NCI-H1105 treated with DMSO at 0.1 percent for 48 hours (cell line): Measurements from ENCODE around the gene GABRG3.
"Not testable (repeated sequence)": the region's sequence is repeated elsewhere in the genome, so short reads cannot be mapped to it uniquely, and the experiment has no call there.

Experiments used
- DNase-seq: peaks from one replicate; lab custom pipeline; 2025; lab: John Stamatoyannopoulos, UW

The GABRG3 gene

DNA sequence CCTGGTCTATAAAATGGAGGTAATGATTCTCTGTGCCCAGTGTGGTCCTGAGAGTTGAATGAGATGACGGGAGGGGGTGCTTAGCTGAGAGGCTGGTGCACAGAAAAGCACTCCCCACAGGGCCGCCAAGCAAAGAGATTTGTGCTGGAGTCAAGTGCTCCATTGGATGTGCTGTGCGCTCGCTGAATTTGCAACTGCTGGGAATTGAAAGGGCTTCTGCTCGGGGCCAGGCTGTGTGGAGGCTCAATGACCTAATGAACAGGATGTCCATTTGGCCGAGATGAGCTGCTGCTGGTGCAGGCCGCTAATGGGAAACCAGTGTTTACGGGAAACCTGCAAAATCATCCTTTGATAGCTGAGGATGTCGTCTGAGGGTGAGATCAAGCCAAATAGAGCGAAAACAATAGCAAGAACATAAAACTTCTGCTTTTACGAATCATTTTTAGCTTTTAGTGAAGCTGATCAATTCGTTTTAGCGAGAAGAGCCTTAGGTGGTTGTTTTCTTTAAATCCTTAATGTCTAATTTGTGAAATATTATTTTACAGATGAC lies 211.7 kb downstream of the GABRG3 start:
- no peak for DNase-seq

DNA sequence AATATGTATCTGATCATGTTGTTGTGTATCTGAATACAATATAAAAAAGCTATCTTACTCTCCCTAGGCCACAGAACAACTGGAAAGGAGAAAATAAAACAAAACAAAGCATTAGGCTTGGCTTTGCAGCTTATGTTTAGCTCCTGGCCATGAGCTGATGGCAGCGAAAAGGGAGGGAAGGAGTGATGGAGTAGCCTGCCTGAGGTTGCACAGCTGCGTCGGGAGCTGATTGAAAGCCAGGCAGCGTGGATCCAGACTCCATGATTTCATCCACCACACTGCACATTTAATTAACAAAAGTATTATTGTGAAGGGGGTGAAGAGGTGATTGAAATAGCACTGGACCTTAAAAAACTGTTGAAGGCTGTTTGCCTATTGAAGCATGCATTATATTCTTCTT lies 212.2 kb downstream of the GABRG3 start:
- DNase-seq, result no peak

DNA sequence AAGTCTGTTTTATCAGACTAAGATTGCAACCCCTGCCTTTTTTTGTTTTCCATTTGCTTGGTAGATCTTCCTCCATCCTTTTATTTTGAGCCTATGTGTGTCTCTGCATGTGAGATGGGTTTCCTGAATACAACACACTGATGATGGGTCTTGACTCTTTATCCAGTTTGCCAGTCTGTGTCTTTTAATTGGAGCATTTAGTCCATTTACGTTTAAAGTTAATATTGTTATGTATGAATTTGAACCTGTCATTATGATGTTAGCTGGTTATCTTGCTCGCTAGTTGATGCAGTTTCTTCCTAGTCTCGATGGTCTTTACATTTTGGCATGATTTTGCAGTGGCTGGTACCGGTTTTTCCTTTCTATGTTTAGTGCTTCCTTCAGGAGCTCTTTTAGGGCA lies 220.5 kb downstream of the GABRG3 start:
- DNase-seq, result not testable (repeated sequence)

DNA sequence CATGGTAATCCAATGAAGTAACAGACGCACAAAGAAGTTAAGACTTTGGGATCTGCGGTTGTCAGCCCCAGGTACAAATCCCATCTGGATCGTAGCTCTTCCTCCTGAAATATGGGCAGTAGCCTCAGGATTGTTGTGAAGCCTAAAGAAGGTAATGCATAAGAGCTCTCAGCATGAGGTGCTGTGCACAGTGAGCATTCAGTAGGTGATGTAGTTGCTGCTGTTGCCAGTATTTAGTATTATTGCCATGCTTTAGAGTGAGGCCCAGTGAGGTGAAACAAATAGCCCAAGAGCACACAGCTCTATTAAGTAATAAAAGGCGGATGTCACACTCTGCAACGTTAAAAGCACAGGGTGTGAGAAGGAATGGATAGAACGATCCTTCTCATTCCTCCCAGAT lies 225.7 kb downstream of the GABRG3 start:
- DNase-seq, result no peak

DNA sequence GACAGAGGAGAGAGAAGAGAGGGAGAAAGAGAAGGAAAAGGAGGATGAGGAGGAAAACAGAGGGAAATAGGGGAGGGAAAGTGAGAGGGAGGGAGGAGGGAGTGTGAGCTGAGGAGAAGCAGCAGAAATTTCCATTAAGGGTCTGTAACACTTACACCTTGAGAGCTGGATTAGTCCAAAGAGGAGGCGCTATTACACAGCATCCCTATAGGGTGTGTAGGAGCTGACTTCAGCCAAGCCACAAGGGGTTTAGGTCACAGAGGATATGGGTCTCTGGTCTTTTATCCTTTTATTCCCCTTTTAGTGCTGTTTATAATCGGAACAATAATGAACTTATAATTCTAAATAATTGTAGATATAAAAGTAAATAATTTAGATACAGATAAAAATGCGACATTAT lies 230.4 kb downstream of the GABRG3 start:
- no peak for DNase-seq

DNA sequence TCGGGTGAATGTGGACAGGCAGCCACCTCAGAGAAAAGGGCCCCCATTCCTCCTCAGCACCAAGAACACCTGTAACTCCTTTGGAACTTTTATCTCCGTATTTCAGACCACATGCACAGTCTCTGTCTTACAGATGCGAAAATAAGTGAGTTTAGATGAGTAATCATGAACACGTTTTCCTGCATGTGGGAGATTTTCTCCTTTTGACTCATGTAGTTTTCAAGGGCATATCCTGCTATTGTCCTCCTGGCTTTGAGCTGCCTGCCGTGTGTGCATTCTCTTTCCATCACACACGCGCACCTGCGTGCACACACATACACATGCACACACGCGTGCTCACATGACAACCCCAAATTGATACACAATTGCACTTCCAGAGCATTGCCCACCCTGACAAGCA lies 239.2 kb downstream of the GABRG3 start:
- DNase-seq, result no peak

DNA sequence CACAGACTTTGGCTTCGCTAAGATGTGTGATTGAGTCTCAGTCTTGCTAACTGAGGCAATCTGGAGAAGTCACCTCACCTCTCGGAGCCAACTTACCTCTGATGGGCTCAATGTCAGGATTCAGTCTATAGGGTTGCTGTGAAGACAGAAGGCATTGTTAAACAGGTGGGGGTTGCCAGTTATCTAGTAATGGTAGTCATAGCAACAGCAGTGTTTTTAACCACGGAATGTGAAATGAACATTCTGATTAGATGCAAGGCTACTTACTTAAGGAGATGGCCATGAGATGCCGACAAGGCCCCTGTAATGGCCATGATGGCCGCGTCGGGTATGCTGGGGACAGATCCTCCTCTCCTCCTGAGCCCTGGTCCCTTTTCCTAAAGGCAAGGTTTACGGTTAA lies 243.1 kb downstream of the GABRG3 start:
- no peak for DNase-seq

DNA sequence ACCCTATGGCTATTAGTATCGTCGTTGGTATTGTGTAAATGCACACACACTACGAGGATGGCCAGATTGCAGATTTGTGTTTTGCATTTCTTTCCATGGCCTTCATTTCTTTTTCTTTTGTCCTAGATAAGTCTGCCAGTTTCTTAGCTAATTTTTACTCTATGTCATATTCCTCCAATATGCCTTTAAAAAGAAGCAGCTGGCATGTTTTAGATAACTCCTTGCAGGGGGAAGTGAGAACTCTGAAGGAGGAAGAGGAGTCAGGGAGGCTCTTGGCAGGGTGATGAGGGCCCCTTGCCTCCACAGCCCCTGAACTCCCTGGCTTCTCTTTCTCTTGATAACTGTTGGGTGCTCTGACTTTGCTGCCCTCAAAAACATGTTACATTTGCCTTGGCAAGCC lies 244.0 kb downstream of the GABRG3 start:
- no peak for DNase-seq

DNA sequence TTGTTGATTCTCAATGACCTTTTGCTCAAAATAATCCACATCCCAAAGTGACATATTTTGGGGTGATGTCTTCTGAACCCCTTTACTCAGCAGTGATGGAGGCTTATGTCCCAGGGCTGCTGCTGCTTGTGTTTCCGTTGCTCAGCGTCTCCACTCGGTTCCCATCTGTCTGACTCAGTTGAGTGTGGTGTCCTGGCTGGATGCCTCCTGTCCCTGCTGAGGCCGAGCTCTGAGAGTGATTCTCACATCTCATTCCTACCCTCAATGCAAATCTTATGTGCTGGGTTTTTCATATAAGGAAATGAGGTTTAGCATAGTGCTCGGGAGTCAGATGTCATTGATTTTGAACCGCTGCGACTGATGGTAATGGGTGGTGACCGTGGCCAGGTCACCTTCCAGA lies 247.4 kb downstream of the GABRG3 start:
- DNase-seq, result no peak

DNA sequence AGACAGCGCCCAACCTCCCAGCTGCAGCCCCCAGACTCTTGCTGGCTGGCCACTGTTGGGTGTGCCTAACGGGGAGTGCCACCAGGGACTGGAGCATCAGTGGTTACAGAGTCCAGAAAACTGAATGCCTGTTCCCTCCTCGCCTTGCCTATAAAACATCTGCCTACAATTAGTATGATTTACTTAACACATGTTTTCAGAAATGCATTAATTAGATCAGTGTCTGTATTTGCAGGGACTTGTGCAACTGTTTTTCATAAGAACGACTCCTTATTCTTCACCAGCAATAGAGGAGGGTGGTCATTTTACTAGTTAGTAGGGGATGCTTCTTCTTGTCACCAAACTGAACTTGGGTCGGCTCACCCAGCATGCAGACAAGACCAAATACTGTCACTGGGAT lies 248.7 kb downstream of the GABRG3 start:
- DNase-seq, result no peak

DNA sequence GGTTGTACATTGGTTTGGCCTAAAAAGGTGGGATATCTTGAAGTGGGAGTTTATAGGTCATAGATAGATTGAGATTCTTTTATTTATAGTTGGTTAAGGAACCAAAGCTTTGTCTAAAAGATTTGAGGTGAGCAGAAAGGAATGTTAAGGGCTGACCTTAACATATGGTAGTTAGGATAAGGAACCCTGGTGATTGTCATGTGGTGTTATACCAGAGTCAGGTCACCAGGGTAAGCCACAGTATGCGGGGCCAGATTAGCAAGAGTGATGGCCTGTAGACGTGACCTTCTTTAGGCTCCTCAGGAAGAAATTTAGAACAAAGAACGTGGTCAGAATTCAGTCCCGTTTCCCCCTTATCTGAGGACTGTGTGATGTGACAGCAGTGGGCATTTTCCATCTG lies 249.2 kb downstream of the GABRG3 start:
- no peak for DNase-seq

DNA sequence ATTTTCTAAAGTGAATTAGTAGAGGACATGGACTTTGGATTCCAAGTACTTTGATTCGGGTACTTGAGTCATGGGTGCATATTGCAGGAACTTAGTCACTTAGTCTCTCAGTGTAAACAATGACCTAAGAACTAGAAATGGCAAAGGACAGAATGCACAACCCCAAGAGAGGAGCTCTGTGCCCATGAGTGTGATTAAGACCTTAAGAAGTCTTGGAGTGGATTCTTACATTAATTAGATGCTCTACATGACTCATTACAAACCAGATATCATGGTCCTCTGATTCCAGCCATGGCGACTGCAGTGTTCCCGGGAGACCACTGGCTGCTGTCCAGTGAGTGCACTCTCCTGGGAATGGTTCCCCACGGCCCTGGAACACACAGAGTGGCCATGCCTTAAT lies 251.5 kb downstream of the GABRG3 start:
- no peak for DNase-seq

DNA sequence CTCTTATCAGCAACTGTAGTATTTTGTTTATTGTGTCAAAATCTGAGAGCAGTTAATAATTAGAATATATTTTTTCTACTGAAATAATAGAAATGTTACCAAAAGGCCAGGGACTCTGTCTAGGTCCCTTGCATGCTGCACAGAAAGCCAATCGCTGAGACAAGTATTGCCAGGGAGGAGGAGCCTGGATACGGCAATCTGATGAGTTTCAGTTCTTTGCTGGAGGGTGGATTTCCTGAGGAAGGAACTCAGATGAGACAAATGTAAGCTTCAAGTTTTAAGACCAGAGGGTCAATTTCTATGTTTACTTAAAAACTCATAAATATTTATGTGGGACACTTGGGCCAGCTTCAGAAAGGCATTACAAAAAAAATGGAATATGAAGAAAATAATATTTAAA lies 252.2 kb downstream of the GABRG3 start:
- DNase-seq, result no peak

DNA sequence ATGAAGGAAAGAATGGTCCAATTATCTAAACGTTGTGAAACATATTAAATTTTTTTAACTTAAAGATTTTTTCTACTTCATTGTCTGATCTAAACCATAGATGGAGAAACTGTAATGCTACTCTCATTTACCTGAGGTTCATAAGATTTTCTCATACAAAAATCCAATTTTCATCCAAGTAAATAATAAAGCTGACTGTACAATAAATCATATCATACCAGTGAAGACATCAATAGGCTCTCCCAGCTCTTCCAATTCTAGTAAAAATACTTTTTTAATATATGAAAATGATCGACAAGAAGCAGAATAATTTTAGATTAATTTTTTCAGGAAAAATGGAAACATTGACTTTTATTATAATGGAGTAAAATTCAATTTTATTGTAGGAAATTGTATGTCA lies 260.8 kb downstream of the GABRG3 start:
- no peak for DNase-seq

DNA sequence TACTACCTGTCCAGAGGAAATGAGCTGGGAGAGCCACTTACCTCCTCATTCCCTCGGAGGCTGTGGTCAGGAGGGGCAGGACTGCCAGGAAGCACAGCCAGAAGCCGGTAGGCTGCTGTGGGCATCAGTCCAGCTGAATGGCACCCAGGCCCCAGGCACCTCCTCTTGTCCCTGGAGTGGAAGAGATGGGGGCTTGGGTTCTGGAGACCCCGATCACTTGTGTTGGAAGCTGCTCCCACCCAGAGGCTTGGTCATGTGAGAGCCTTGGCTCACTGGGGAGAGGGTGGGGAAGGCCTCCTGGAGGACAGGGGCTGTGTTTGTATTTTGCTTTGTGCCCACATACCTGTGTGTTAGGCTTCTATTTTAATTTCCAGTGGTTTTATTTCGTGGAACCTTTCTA lies 261.9 kb downstream of the GABRG3 start:
- DNase-seq, result no peak

DNA sequence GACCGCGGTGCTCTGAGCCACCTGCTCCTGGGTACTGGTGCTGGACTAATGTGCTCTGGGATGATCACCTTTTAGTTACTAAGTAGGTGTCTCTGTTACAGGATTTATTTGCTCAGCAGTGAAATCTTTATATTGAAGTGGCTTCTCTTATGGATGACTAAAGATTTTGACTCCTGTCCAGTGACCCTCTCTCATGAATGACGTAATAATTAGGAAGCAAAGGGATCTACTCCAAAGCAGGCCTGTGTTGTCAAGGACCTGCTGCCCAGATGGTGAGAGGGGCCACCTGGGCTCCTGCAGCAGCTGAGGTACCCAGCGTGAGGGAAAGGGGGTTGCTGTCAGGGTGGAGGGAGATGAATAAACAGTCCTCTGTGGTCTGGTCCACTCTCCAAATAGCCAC lies 263.6 kb downstream of the GABRG3 start:
- no peak for DNase-seq

DNA sequence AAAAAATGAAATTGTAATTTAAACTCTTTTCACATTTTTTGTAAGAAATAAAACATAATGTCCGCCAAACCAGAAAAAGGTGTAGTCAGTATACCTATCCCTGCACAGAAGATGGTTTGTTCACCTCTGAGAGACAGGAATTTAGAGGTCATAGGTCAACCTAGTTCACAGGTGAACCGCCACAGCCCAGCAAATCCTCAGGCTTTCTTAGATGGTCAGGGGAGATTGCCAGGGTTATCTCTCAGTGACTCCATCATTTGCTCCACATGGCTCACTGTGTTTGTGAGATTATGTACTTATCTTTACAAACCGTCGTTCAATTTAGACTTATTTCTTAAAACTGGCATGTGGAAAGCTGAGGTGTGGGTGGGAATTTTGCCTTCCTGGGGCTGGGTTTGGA lies 264.2 kb downstream of the GABRG3 start:
- DNase-seq, result no peak

DNA sequence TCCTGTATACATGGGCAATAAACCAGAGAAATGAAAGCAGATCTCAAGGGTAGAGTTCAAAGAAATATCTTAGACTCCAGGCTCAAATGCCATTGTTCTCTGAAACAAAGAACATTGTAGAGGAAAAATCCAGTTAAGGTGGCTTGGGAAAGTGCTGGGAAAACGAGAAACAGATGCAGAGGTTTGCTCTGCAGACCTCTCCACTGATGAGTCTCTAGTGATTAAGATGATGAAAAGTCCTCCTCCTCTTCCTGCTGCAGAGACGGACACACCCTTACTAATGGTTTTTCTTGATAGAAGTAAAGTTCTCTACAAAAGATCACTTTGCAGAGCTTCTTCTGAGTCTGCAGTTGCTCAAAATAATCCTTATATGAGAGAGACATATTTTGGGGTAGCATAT lies 264.7 kb downstream of the GABRG3 start:
- no peak for DNase-seq

DNA sequence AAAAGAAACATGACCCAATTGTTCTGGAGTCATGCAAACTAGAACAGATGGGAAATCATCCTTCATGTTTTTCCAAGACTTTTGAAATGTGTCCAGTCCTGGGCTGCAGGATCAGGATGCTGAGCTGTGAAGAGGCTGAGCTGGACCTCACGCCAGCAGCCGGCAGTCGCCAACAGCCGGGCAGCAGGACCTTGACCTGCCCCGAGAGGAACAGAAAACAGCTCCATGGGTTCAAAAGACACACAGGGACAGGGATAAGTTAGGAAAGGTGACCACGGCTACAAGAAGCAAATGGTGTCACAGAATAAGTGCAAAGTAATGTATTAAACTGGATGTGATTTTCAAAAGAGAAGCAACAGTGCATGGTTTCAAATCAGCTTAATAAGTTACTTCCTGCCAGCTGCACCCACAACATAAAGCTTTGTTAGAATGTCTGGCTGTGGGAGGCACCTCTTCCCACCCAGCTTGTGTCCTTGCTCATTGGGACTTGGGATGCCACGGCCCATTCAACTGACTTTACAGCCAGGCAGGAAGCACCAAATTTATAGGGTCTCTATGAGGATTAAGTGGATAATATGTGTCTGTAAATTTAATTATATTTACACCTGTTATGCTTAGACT lies 266.4 kb downstream of the GABRG3 start:
- DNase-seq, result no peak

DNA sequence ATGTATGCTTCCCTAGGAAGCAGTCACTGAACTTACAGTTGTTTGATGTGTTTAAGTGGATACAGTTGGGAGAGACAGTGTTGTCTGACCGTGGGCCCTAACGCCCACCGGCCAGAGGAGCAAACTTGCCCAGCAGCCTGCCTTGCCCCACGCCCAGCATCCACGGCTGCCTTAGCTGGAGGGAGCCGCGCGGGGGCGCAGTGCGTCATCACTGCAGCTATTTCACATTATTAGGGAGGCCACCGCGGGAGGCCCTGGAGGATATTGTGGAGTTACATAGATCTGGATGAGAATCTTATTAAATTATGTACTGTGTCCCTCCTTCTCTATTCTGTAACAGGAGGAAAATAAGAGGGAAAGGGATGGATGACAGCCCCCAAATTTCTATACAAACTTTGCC lies 267.2 kb downstream of the GABRG3 start:
- no peak for DNase-seq

DNA sequence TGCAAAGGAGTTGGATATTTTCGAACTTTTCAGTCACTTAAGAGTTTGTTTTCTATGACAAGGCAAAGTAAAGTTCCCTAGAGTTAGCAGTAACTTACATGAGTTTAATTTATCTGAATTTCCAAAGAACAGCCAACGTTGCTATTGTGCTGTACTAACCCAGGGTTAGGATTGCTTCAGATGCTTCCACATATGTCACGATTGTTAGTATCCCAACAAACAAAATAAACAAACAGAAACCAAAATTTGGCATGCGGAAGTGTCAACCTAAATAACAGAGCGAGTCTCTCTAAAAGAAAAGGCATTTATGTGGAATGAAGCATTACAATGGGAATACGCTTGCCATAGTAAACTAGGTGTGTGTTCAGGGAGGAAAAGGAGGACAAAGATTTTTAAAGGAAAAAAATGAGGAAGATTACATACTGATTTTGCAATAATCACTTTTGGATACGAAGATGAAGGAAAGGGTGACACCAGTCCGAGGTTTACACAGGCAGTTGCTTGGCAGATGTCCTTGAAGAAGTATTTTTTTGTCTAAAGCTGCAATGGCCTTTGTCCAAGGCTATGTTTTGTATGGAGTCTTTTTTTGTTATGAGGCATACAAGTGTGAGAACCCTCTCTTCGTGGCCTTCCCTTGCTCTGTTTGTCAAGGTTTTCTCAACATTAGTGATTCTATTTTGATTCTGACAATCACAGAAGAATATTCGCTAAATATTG lies 267.9 kb downstream of the GABRG3 start:
- DNase-seq, result no peak

DNA sequence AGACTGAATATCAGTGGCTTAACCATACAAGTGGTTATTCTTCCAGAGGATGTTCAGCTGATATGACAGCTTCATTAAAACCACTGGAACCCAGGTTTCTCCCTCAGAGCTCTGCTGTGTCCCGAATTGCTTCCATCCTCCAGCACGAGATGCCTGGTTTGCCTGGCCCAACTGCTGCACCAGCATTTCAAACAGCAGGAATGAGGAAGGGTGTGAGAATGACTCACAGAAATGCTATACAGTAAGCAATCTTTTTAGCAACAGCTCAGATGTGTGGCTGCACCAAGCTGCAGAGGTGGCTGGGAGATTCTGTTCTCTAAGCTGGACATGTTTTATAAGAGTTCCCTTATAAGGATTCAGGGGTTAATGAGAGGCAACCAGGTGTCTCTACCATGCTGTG lies 271.0 kb downstream of the GABRG3 start:
- DNase-seq, result no peak

DNA sequence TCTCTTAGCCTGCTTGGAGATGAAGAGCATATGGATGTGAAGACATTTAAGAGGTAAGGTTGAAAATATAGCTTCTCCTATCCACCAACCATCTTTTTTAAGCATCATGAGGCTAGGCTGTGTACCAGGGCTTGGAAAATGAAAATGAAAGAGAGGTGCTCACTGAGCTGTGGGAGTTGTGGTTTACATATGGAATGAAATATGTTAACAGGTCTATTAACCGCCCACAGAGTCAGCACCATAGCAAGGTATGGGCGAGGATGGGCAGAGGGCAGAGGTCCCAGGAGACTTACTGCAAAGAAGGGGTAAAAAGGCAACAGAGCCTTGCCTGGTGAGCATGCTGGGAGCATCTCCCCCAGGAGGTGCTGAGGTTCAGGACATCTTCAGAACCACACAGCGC lies 273.1 kb downstream of the GABRG3 start:
- DNase-seq, result no peak

DNA sequence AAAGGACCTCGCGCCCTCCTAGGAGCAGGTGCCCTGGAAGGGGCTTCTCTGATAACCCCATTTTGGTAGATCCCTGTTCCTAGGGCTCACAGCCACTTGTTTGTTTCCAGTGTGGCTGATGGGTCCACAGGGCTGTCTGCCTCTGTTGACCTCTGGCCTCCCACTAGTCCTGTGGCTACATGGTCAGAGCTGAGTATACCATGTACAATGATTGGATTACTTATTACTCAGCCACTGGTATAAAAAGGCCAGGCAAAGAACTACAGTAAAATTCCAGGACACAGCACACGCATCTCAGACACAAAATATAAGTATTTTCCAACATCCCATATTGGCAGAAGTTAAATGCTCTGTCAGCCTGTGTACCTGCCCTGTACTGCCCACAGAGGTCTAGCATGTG lies 277.3 kb downstream of the GABRG3 start:
- DNase-seq, result no peak
